Measurements from ENCODE around the gene SLC7A1. TPM values are rescaled to one million over a fixed set of nuclear protein-coding genes. Genes with fewer than 3 reads are reported as not detected.
A peak's percentile ranks its signal among the peaks of the same experiment; 100 is the strongest.

SLC7A1 gene
- total RNA-seq, 2 experiments from 2014 or later: 11.3 to 12.3 TPM

DNA sequence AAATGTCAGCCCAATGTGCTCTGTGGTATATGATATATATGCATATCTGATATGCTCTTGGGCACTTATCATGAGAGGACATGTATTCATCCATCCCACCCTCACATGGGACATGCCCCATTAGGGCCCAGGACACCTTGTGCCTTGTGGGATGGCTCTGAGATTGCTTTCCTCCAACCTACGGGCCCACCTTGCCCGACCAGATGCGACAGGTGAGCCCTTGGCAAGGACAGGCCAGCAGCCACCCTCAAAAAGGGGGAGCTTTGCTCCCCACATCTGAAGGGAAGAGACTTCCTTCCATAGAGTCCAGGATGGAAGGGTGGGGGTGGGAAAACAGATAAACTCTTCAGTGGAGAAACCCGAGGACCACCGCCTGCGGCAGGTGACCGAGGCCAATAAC is 58.6 kb downstream of the SLC7A1 start:
- ChIA-PET CTCF (no interaction called here), POLR2A (no interaction called here)
- H3K27me3 ChIP-seq (ENCODE audit: control insufficient read depth in 1 of 2, insufficient read depth in 2 of 2, low read length in 2 of 2): no peaks in the 10 kb centered on the region
- Mint-ChIP-seq H3K4me3 (no peak overlapping the region), H3K9me3 (no peaks in the 10 kb centered on the region), H3K27ac (no peak overlapping the region), H3K4me1 (ENCODE audit: low read depth) (peaks cover 28% of the 10 kb centered on the region), H3K27me3 (no peaks in the 10 kb centered on the region), H3K36me3 (ENCODE audit: low read depth) (peaks cover 55% of the 10 kb centered on the region)
- H3K4me1 ChIP-seq (ENCODE audit: insufficient read depth, low read length): peaks cover 3% of the 10 kb centered on the region
- H3K36me3 ChIP-seq (ENCODE audit: insufficient read depth, low read length): peaks cover 37% of the 10 kb centered on the region
- intact Hi-C loops (cut with DNase I, micrococcal nuclease): no loop called here
- no peaks in the 10 kb centered on the region for H3K9me3 ChIP-seq (ENCODE audit: control insufficient read depth in 1 of 2, insufficient read depth in 1 of 2, low read length in 2 of 2)
- TF ChIP-seq, protein P1, sequence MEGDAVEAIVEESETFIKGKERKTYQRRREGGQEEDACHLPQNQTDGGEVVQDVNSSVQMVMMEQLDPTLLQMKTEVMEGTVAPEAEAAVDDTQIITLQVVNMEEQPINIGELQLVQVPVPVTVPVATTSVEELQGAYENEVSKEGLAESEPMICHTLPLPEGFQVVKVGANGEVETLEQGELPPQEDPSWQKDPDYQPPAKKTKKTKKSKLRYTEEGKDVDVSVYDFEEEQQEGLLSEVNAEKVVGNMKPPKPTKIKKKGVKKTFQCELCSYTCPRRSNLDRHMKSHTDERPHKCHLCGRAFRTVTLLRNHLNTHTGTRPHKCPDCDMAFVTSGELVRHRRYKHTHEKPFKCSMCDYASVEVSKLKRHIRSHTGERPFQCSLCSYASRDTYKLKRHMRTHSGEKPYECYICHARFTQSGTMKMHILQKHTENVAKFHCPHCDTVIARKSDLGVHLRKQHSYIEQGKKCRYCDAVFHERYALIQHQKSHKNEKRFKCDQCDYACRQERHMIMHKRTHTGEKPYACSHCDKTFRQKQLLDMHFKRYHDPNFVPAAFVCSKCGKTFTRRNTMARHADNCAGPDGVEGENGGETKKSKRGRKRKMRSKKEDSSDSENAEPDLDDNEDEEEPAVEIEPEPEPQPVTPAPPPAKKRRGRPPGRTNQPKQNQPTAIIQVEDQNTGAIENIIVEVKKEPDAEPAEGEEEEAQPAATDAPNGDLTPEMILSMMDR (IDR thresholded peaks at IDR 0.05): no peak
- H3K27ac ChIP-seq (ENCODE audit: low read depth in 1 of 2, low read length in 2 of 2): no peak overlapping the region
- no peak overlapping the region for H3K4me3 ChIP-seq (ENCODE audit: low read length)
- ATAC-seq (ENCODE audit: poor library complexity) (no peak), DNase-seq (no peak)

DNA sequence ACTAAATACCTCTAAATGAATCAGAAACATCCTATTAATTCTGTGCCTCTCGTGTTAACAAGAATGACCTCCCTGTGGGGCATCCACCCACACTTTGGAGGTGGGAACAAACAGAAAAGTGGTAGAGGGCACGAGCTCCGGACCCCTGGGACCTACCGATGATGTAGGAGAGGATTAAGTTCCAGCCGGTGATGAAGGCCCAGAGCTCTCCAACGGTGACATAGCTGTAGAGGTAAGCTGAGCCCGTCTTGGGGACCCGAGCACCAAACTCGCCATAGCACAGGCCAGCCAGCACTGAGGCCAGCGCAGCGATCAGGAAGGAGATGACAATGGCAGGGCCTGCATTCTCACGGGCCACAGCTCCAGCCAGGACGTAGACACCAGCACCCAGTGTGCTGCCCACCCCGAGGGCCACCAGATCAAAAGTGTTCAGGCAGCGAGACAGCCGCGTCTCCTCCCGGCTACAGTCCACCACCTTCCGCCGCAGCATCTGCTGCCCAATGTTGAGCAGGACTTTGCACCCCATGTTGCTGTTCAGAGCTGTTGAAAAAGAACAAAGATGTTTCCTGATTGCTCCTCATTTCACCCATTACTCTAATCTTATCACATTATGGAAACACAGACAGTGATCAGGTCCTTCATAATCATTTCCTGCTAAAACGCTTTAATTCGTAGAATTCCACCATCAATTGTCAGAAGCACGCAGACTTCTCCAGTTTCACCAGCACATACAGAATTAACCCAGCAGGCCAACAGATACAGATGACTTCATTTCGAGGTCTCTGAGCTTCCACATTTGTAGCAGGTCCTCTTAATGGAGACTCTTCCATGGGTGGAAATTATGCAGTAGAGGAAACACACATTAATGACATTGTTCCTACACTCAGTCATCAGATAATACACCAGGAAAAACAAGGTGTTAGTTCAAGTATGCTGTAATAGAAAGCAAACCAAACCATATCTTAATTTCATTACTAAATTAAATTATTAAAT is 59.5 kb downstream of the SLC7A1 start:
- Mint-ChIP-seq H3K4me1 (ENCODE audit: low read depth) (peaks cover 20% of the 10 kb centered on the region), H3K9me3 (no peaks in the 10 kb centered on the region), H3K4me3 (no peak overlapping the region), H3K27ac (no peak overlapping the region), H3K27me3 (no peaks in the 10 kb centered on the region), H3K36me3 (ENCODE audit: low read depth) (peaks cover 61% of the 10 kb centered on the region)
- ATAC-seq (ENCODE audit: poor library complexity) (no peak), DNase-seq (no peak)
- no peaks in the 10 kb centered on the region for H3K9me3 ChIP-seq (ENCODE audit: control insufficient read depth in 1 of 2, insufficient read depth in 1 of 2, low read length in 2 of 2)
- peaks cover 3% of the 10 kb centered on the region for H3K4me1 ChIP-seq (ENCODE audit: insufficient read depth, low read length)
- intact Hi-C loops (cut with DNase I, micrococcal nuclease): no loop called here
- H3K27ac ChIP-seq (ENCODE audit: low read depth in 1 of 2, low read length in 2 of 2): no peak overlapping the region
- H3K36me3 ChIP-seq (ENCODE audit: insufficient read depth, low read length): peaks cover 39% of the 10 kb centered on the region
- ChIA-PET POLR2A (no interaction called here), CTCF (no interaction called here)
- H3K27me3 ChIP-seq (ENCODE audit: control insufficient read depth in 1 of 2, insufficient read depth in 2 of 2, low read length in 2 of 2): no peaks in the 10 kb centered on the region
- no peak overlapping the region for H3K4me3 ChIP-seq (ENCODE audit: low read length)
- TF ChIP-seq, protein P1 (IDR thresholded peaks at IDR 0.05): no peak

DNA sequence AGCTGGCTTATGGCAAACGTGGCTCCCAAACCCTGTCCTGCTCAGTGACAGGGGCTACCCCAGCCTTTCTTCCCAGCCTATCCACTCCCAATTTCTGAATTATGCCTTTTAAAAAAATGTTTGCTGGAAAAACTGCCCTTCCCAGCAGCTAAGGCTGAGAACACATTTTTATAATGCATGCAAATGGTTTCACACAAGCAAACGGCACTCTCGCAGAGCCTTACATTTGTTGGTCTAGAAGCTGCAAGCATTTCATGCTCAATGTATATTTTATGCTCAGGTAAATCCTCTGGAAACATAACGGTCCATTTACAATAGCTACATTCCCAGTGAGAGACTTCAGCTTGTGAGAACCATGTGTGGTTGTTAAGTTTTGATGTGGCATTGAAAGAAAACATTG is 61.4 kb downstream of the SLC7A1 start:
- Histone ChIP-seq H3K27me3 (ENCODE audit: control insufficient read depth in 1 of 2, insufficient read depth in 2 of 2, low read length in 2 of 2) (no peaks in the 10 kb centered on the region), H3K27ac (ENCODE audit: low read depth in 1 of 2, low read length in 2 of 2) (no peak overlapping the region), H3K4me1 (ENCODE audit: insufficient read depth, low read length) (peaks cover 3% of the 10 kb centered on the region), H3K36me3 (ENCODE audit: insufficient read depth, low read length) (peaks cover 53% of the 10 kb centered on the region), H3K9me3 (ENCODE audit: control insufficient read depth in 1 of 2, insufficient read depth in 1 of 2, low read length in 2 of 2) (no peaks in the 10 kb centered on the region), H3K4me3 (ENCODE audit: low read length) (no peak overlapping the region)
- DNase-seq (no peak), ATAC-seq (ENCODE audit: poor library complexity) (no peak)
- TF ChIP-seq, protein P1 (IDR thresholded peaks at IDR 0.05): no peak
- no peak overlapping the region for H3K4me3 Mint-ChIP-seq
- intact Hi-C loops (cut with DNase I, micrococcal nuclease): no loop called here
- H3K4me1 Mint-ChIP-seq (ENCODE audit: low read depth): peaks cover 12% of the 10 kb centered on the region
- H3K36me3 Mint-ChIP-seq (ENCODE audit: low read depth): peaks cover 76% of the 10 kb centered on the region
- no peaks in the 10 kb centered on the region for H3K9me3 Mint-ChIP-seq
- CTCF ChIA-PET: no interaction called here
- H3K27me3 Mint-ChIP-seq: no peaks in the 10 kb centered on the region
- peak overlapping the region; percentile 17 for H3K27ac Mint-ChIP-seq
- POLR2A ChIA-PET: no interaction called here

All from CD4-positive, alpha-beta T cell (primary cell).